ENCODE measurements around the gene TXK. TPM values are rescaled to one million over a fixed set of nuclear protein-coding genes. Genes with fewer than 3 reads are reported as not detected.

Gene TXK
- total RNA-seq, 1 experiment from 2014 or later, result 1.7 TPM

DNA sequence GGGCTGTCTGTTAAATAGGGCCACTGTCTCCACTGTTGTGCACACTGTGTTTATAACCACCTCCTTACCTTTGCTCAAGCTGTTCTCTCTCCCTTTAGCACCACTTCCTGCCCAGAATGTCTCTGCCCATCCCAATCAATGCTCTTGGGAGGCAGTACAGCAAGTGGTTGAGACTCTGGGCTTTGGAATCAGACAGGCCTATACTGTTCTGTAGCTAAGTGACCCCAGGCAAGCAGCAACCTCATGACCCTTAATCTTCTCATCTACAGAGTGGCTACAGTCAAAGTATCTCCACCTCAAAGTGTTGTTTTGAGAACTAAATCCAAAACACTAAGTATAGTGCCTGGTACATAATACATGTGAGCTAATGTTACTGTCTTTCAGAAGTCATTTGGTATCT is 3.8 kb upstream of the TXK start:
- H3K9me3 Mint-ChIP-seq (ENCODE audit: unreplicated experiment), result no peaks in the 10 kb centered on the region
- ChIA-PET POLR2A (no interaction called here), CTCF (no interaction called here)
- Histone ChIP-seq H3K4me3 (ENCODE audit: low read depth, low read length) (no peak overlapping the region), H3K4me1 (no peaks in the 10 kb centered on the region), H3K9me3 (no peaks in the 10 kb centered on the region), H3K27me3 (replicated peaks; ENCODE audit: control insufficient read depth, insufficient read depth, low read length) (no peaks in the 10 kb centered on the region), H3K36me3 (ENCODE audit: control insufficient read depth, insufficient read depth, low read length) (no peaks in the 10 kb centered on the region)
- peaks cover 11% of the 10 kb centered on the region for H3K4me1 Mint-ChIP-seq (ENCODE audit: low read depth, unreplicated experiment)
- no TSS peak for BruUV-seq (replicated peaks)
- TF ChIP-seq, protein P1, sequence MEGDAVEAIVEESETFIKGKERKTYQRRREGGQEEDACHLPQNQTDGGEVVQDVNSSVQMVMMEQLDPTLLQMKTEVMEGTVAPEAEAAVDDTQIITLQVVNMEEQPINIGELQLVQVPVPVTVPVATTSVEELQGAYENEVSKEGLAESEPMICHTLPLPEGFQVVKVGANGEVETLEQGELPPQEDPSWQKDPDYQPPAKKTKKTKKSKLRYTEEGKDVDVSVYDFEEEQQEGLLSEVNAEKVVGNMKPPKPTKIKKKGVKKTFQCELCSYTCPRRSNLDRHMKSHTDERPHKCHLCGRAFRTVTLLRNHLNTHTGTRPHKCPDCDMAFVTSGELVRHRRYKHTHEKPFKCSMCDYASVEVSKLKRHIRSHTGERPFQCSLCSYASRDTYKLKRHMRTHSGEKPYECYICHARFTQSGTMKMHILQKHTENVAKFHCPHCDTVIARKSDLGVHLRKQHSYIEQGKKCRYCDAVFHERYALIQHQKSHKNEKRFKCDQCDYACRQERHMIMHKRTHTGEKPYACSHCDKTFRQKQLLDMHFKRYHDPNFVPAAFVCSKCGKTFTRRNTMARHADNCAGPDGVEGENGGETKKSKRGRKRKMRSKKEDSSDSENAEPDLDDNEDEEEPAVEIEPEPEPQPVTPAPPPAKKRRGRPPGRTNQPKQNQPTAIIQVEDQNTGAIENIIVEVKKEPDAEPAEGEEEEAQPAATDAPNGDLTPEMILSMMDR (IDR thresholded peaks at IDR 0.05; ENCODE audit: insufficient read depth in 1 of 2, low read depth in 1 of 2, low read length in 1 of 2, severe bottlenecking in 1 of 2, unreplicated experiment in 1 of 2), result no peak
- no peak overlapping the region for H3K4me3 Mint-ChIP-seq (ENCODE audit: unreplicated experiment)
- no peaks in the 10 kb centered on the region for H3K27me3 Mint-ChIP-seq (ENCODE audit: insufficient read depth, unreplicated experiment)
- DNase-seq, result no peak
- intact Hi-C loops (cut with micrococcal nuclease; ENCODE audit: unreplicated experiment), result no loop called here
- H3K27ac Mint-ChIP-seq (ENCODE audit: unreplicated experiment), result no peak overlapping the region
- no peaks in the 10 kb centered on the region for H3K36me3 Mint-ChIP-seq (ENCODE audit: insufficient read depth, unreplicated experiment)

DNA sequence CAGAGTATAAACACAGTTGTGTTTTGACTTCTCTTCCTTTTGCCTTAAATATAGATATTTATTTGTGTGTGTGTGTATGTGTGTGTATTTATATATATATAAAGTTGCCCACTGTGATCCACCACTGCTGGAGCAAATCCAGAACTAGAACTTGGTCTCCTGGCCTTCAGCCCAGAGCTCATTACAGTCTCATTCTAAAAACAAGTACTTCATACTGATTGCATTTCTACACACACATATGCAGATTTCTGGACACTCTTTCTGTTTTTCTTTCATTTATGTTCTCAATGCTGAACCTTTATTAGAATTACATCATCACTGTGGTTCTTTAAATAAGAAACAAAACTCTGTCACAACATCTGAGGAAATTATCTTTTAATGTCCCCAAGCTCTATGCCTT is 381 bp downstream of the TXK start:
- no peaks in the 10 kb centered on the region for H3K27me3 Mint-ChIP-seq (ENCODE audit: insufficient read depth, unreplicated experiment)
- H3K36me3 Mint-ChIP-seq (ENCODE audit: insufficient read depth, unreplicated experiment), result no peaks in the 10 kb centered on the region
- H3K4me3 ChIP-seq (ENCODE audit: low read depth, low read length), result no peak overlapping the region
- H3K36me3 ChIP-seq (ENCODE audit: control insufficient read depth, insufficient read depth, low read length), result no peaks in the 10 kb centered on the region
- H3K9me3 Mint-ChIP-seq (ENCODE audit: unreplicated experiment), result no peaks in the 10 kb centered on the region
- peaks cover 33% of the 10 kb centered on the region for H3K4me1 ChIP-seq
- peaks cover 21% of the 10 kb centered on the region for H3K4me1 Mint-ChIP-seq (ENCODE audit: low read depth, unreplicated experiment)
- no peak overlapping the region for H3K4me3 Mint-ChIP-seq (ENCODE audit: unreplicated experiment)
- TF ChIP-seq, protein P1 (IDR thresholded peaks at IDR 0.05; ENCODE audit: insufficient read depth in 1 of 2, low read depth in 1 of 2, low read length in 1 of 2, severe bottlenecking in 1 of 2, unreplicated experiment in 1 of 2), result no peak
- H3K27ac Mint-ChIP-seq (ENCODE audit: unreplicated experiment), result no peak overlapping the region
- H3K27me3 ChIP-seq (replicated peaks; ENCODE audit: control insufficient read depth, insufficient read depth, low read length), result no peaks in the 10 kb centered on the region
- H3K9me3 ChIP-seq, result no peaks in the 10 kb centered on the region
- POLR2A ChIA-PET, result no interaction called here
- CTCF ChIA-PET, result no interaction called here
- no peak for DNase-seq
- BruUV-seq (replicated peaks), result no TSS peak
- intact Hi-C loops (cut with micrococcal nuclease; ENCODE audit: unreplicated experiment), result no loop called here

DNA sequence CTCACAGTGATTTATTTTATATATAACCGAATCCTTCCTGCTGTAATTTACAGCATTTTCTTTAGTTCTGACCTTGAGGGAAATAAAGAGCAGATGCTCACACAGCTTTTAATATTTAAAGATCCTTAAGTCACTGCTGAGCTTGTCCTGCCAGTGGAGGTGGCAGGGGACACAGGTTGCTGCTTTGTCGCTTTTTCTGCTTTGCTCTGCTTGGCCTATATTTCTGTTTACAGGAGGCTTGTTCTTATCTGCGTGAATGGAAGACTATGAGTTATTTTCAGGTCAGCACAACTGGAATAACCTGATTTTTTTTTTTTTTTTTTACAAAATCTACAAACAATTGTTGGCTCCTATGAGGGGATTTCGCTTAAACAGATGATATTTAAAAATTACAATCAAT is 2.3 kb downstream of the TXK start:
- POLR2A ChIA-PET, result interaction anchor here (0.7 kb wide), 1 partner anchor 89 kb away, joined by 3 read pairs; no protein-coding TSS in a partner anchor
- H3K4me3 ChIP-seq (ENCODE audit: low read depth, low read length), result no peak overlapping the region
- TF ChIP-seq, protein P1 (IDR thresholded peaks at IDR 0.05; ENCODE audit: insufficient read depth in 1 of 2, low read depth in 1 of 2, low read length in 1 of 2, severe bottlenecking in 1 of 2, unreplicated experiment in 1 of 2), result no peak
- peak in 1 of 2 experiments; percentile 46 for DNase-seq
- peaks cover 8% of the 10 kb centered on the region for H3K36me3 Mint-ChIP-seq (ENCODE audit: insufficient read depth, unreplicated experiment)
- H3K27me3 ChIP-seq (replicated peaks; ENCODE audit: control insufficient read depth, insufficient read depth, low read length), result no peaks in the 10 kb centered on the region
- intact Hi-C loops (cut with micrococcal nuclease; ENCODE audit: unreplicated experiment), result no loop called here
- no peaks in the 10 kb centered on the region for H3K9me3 Mint-ChIP-seq (ENCODE audit: unreplicated experiment)
- H3K4me1 ChIP-seq, result peaks cover 50% of the 10 kb centered on the region
- no peaks in the 10 kb centered on the region for H3K27me3 Mint-ChIP-seq (ENCODE audit: insufficient read depth, unreplicated experiment)
- no peak overlapping the region for H3K27ac Mint-ChIP-seq (ENCODE audit: unreplicated experiment)
- BruUV-seq (replicated peaks), result no TSS peak
- H3K9me3 ChIP-seq, result no peaks in the 10 kb centered on the region
- H3K4me1 Mint-ChIP-seq (ENCODE audit: low read depth, unreplicated experiment), result peaks cover 35% of the 10 kb centered on the region
- H3K4me3 Mint-ChIP-seq (ENCODE audit: unreplicated experiment), result no peak overlapping the region
- CTCF ChIA-PET, result interaction anchor here (0.7 kb wide), 3 partner anchors 24 to 143 kb away, joined by 3 to 4 read pairs (median 4); no protein-coding TSS in a partner anchor
- H3K36me3 ChIP-seq (ENCODE audit: control insufficient read depth, insufficient read depth, low read length), result no peaks in the 10 kb centered on the region
